ENCODE data around the gene ALAD. TPM values are rescaled to one million over a fixed set of nuclear protein-coding genes. Genes with fewer than 3 reads are reported as not detected.
A peak's percentile ranks its signal among the peaks of the same experiment; 100 is the strongest.

The ALAD gene
- total and polyA plus RNA-seq, 2 experiments from 2014 or later: 19.1 to 20.3 TPM

- no peaks in the 10 kb centered on the region for H3K4me1 ChIP-seq (ENCODE audit: low read depth)
Measured at GRCh38 chr9:113421726-113422125, 20.6 kb upstream of the ALAD start.

DNA sequence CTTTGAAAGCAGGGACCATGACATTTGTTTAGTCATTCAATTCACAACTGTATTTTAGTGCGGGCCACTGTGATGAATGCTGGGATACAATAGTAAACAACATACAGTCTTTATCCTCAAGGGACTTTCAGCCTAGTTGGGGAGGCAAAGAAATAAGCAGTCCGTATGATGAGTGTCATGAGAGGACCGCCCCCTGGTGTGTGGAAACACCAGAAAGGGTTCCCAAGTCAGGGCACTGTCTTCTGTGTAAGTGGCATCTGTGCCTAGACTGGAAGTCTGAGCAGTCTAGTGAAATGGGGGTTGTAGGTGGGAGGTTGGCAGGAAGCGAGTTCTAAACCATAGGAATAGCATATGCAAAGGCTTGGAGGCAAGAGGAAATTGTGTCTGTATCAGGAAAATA, 16.3 kb upstream of the ALAD start:
- Histone ChIP-seq H3K9me3 (ENCODE audit: low read depth) (no peaks in the 10 kb centered on the region), H3K27ac (no peak overlapping the region), H3K36me3 (no peaks in the 10 kb centered on the region), H3K27me3 (no peaks in the 10 kb centered on the region), H3K4me3 (no peak overlapping the region), H3K4me1 (ENCODE audit: low read depth) (no peaks in the 10 kb centered on the region)
- TF ChIP-seq, protein P1, sequence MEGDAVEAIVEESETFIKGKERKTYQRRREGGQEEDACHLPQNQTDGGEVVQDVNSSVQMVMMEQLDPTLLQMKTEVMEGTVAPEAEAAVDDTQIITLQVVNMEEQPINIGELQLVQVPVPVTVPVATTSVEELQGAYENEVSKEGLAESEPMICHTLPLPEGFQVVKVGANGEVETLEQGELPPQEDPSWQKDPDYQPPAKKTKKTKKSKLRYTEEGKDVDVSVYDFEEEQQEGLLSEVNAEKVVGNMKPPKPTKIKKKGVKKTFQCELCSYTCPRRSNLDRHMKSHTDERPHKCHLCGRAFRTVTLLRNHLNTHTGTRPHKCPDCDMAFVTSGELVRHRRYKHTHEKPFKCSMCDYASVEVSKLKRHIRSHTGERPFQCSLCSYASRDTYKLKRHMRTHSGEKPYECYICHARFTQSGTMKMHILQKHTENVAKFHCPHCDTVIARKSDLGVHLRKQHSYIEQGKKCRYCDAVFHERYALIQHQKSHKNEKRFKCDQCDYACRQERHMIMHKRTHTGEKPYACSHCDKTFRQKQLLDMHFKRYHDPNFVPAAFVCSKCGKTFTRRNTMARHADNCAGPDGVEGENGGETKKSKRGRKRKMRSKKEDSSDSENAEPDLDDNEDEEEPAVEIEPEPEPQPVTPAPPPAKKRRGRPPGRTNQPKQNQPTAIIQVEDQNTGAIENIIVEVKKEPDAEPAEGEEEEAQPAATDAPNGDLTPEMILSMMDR (IDR thresholded peaks at IDR 0.05; ENCODE audit: low read depth, low read length): no peak
- no peak for DNase-seq (ENCODE audit: low read depth in 1 of 2, low spot score in 1 of 2)

More at GRCh38 chr9:113421726-113422125, 20.6 kb upstream of the ALAD start:
- no peak overlapping the region for H3K4me3 ChIP-seq
- no peak overlapping the region for H3K27ac ChIP-seq
- TF ChIP-seq, protein P1 (IDR thresholded peaks at IDR 0.05; ENCODE audit: low read depth, low read length): no peak
- no peaks in the 10 kb centered on the region for H3K9me3 ChIP-seq (ENCODE audit: low read depth)
- H3K27me3 ChIP-seq: no peaks in the 10 kb centered on the region
- no peak for DNase-seq (ENCODE audit: low read depth in 1 of 2, low spot score in 1 of 2)
- no peaks in the 10 kb centered on the region for H3K36me3 ChIP-seq

- TF ChIP-seq, protein P1 (IDR thresholded peaks at IDR 0.05; ENCODE audit: low read depth, low read length): no peak
- Histone ChIP-seq H3K4me3 (no peak overlapping the region), H3K36me3 (no peaks in the 10 kb centered on the region), H3K9me3 (ENCODE audit: low read depth) (no peaks in the 10 kb centered on the region), H3K27ac (no peak overlapping the region), H3K4me1 (ENCODE audit: low read depth) (no peaks in the 10 kb centered on the region), H3K27me3 (no peaks in the 10 kb centered on the region)
- no peak for DNase-seq (ENCODE audit: low read depth in 1 of 2, low spot score in 1 of 2)
Measured at GRCh38 chr9:113416149-113416721, 15.2 kb upstream of the ALAD start.

GRCh38 chr9:113410207-113410864, 9.3 kb upstream of the ALAD start, which contains the start of the genes C9orf43 and POLE3:
TSS of gene C9orf43 (plus strand) at chr9:113410747. CDS start at chr9:113413494, 2,747 bp downstream.
TSS of gene POLE3 (minus strand) at chr9:113410675. CDS start at chr9:113410293, 382 bp downstream.
- TF ChIP-seq, protein P1 (IDR thresholded peaks at IDR 0.05; ENCODE audit: low read depth, low read length): no peak
- Histone ChIP-seq H3K27me3 (no peaks in the 10 kb centered on the region), H3K4me3 (peak within 1 kb of the TSS; percentile 62), H3K27ac (peak within 1 kb of the TSS; percentile 97), H3K36me3 (peaks cover 10% of the 10 kb centered on the region), H3K9me3 (ENCODE audit: low read depth) (no peaks in the 10 kb centered on the region), H3K4me1 (ENCODE audit: low read depth) (peaks cover 4% of the 10 kb centered on the region)
- DNase-seq (ENCODE audit: low read depth in 1 of 2, low spot score in 1 of 2): peak; percentile 98

GRCh38 chr9:113409883-113410206, 8.8 kb upstream of the ALAD start:
- peak overlapping the region; percentile 62 for H3K4me3 ChIP-seq
- DNase-seq (ENCODE audit: low read depth in 1 of 2, low spot score in 1 of 2): no peak
- H3K27ac ChIP-seq: peak overlapping the region; percentile 97
- H3K27me3 ChIP-seq: no peaks in the 10 kb centered on the region
- TF ChIP-seq, protein P1 (IDR thresholded peaks at IDR 0.05; ENCODE audit: low read depth, low read length): no peak
- peaks cover 10% of the 10 kb centered on the region for H3K36me3 ChIP-seq
- peaks cover 4% of the 10 kb centered on the region for H3K4me1 ChIP-seq (ENCODE audit: low read depth)
- no peaks in the 10 kb centered on the region for H3K9me3 ChIP-seq (ENCODE audit: low read depth)

All from cardiac muscle cell (in vitro differentiated cells and primary cell).